ENCODE measurements around the gene MACC1.

DNA sequence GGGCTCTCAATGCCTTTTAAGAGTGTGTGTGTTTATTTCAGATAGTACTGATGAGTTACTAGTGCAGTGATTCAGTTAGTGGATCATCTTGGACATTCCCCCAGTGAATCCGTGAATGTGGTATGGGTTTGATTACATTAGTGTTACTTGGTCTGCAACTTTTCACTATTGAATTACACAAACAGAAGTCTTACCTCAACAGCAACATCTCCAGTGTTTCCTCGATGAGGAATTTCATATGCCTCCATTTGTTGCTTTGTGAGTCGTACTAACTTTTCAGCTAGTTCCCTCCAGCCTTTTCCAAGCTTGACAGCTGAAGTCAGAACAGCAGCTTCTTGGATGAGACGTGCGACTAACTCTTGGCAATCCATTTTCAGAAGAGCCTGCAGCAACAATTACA is 63.2 kb downstream of the MACC1 start:
- TF ChIP-seq POLR2AphosphoS5 (IDR thresholded peaks at IDR 0.05; ENCODE audit: low read depth) (no peak), REST (IDR thresholded peaks at IDR 0.05; ENCODE audit: unreplicated experiment) (no peak), EZH2phosphoT487 (IDR thresholded peaks at IDR 0.05; ENCODE audit: unreplicated experiment) (no peak), CREB1 (CRISPR knock-in tag; IDR thresholded peaks at IDR 0.05; ENCODE audit: low read depth) (no peak), EZH2 (IDR thresholded peaks at IDR 0.05; ENCODE audit: low read depth, unreplicated experiment) (no peak), JUNB (IDR thresholded peaks at IDR 0.05; ENCODE audit: unreplicated experiment) (no peak), ZNF114 (CRISPR knock-in tag; IDR thresholded peaks at IDR 0.05) (no peak), NANOG (IDR thresholded peaks at IDR 0.05; ENCODE audit: borderline replicate concordance) (no peak), STAT1 (IDR thresholded peaks at IDR 0.05; ENCODE audit: unreplicated experiment) (no peak), ZNF331 (CRISPR knock-in tag; IDR thresholded peaks at IDR 0.05; ENCODE audit: low read depth) (no peak), ZNF462 (CRISPR knock-in tag; IDR thresholded peaks at IDR 0.05) (no peak)
- TF ChIP-seq, protein P1, sequence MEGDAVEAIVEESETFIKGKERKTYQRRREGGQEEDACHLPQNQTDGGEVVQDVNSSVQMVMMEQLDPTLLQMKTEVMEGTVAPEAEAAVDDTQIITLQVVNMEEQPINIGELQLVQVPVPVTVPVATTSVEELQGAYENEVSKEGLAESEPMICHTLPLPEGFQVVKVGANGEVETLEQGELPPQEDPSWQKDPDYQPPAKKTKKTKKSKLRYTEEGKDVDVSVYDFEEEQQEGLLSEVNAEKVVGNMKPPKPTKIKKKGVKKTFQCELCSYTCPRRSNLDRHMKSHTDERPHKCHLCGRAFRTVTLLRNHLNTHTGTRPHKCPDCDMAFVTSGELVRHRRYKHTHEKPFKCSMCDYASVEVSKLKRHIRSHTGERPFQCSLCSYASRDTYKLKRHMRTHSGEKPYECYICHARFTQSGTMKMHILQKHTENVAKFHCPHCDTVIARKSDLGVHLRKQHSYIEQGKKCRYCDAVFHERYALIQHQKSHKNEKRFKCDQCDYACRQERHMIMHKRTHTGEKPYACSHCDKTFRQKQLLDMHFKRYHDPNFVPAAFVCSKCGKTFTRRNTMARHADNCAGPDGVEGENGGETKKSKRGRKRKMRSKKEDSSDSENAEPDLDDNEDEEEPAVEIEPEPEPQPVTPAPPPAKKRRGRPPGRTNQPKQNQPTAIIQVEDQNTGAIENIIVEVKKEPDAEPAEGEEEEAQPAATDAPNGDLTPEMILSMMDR (conservative IDR thresholded peaks at IDR 0.05; ENCODE audit: low read depth in 2 of 2) = no peak
- TF ChIP-seq, protein P2, sequence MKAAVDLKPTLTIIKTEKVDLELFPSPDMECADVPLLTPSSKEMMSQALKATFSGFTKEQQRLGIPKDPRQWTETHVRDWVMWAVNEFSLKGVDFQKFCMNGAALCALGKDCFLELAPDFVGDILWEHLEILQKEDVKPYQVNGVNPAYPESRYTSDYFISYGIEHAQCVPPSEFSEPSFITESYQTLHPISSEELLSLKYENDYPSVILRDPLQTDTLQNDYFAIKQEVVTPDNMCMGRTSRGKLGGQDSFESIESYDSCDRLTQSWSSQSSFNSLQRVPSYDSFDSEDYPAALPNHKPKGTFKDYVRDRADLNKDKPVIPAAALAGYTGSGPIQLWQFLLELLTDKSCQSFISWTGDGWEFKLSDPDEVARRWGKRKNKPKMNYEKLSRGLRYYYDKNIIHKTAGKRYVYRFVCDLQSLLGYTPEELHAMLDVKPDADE (IDR thresholded peaks at IDR 0.05) = no peak

Measured in GM23338 (cell line).